Measurements from ENCODE around the gene LYSMD1.
A peak's percentile ranks its signal among the peaks of the same experiment; 100 is the strongest.

Gene LYSMD1

DNA sequence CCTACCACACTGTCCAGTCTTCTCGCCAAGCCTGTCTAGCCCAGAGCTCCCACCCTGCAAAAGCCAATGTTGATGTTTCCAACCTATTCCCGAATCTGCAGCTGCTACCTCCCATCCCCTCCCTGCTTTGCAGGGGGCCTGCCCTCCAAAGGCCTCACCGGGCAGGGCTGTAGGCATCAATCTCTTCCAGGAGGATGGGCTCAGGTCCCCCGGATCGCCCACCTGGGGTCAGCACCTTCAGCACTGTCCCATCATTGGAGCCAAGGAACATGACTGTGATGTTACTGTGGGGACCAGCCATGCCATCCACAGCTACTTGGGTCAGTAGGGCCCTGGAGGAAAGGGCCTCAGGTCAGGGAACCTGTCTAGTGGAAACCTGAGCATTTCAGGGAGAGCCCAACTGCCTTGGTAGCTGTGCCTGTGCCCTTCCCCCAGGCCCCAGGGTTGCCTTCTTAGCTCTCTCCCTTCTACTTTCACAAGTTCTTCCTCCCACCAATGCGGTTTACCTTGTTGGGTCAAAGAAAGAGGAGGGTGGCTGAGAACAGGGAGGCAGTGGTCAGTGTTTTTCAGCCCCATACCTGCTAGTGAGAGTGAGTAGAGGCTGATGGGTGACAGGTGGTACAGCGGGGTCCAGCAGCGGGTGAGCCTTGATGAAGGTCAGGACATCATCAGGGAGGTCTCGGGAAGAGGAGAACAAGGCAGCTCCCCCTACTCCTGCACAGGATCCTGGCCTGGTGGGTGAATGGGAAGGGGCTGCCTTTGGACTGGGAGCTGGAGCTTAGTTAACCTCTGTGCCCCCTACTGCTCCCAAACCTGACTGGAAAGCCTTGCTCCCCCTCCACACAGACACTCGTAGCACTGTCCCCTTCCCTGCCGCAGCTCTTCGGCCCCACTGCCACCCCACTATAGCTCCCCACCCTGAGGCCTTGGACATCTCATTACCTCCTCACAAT is 30.0 kb downstream of the LYSMD1 start:
- DNase-seq: no peak

DNA sequence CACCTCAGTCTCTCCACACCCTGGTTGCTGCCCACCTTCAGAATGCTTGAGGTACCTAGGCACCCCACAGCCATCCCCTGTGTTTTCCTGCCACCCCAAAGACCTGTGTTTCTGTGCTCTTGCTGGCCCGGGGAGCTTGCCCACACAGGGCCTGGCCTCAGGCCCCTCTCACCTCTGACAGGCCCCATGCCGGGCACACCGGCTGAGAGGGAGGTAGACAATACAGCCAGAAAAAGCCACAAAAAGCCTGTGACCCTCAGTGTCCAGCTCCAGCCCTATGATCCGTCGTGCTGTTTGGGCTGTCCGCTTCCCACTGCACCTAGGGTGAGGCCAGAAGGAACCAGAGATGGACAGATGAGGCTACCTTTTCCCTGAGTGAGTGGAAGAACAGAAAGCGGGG is 30.7 kb downstream of the LYSMD1 start:
- no peak for DNase-seq

DNA sequence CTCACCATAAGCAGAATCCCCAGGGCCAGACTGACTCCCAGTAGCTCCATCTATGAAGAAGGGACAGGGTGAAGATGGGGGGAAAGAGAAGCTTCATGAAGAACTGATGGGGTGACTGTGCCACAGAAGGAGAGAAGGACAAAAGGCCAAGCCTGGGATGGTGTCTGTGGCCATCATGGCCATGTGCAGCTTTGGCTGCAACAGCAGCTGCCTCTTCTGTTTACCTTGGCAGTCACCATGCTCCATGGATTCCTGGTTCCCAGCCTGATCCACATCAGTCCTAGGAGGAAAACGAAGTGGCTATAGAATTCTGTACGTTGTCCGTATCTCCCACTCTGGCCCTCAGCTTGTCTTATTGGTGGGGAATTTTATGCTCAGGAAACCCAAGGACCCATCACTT is 31.3 kb downstream of the LYSMD1 start:
- DNase-seq: no peak

DNA sequence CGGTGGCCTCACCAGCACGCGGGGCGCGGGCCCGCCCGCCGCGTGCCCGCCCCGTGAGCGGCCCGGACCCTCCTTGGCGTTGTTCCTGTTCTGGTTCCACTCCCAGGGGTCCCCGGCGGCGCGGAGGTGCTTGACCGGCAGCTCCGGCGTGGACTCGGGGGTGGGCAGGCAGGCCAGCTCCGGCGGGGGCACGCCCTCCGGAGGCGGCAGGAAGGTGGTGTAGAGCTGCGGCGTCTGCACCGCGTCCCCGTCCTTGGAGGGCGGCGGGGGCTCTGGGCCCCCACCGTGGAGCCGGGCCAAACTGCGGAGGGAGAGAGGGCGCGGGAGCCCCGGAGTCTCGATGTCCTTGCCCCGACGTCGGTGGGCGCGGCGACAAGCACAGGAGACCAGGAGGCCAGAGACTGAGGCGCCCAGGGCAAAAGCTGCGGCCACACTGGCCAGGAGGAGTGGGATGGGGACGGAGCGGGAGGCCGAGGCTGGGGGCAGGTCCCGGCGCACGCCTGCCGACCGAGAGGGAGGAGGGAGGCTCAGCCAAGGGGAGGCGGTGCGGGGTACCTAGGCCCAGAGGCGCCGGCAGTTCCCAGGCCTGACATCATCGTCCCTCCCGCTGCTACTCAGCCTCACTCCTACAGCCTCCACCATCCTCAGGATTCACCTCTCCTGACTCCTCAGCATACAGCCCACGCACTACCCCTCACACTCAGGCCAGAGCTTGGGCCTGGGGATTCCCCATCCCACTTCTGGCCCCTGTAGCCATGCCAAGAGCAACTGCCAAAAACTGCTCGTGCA is 32.5 kb downstream of the LYSMD1 start:
- DNase-seq: no peak

DNA sequence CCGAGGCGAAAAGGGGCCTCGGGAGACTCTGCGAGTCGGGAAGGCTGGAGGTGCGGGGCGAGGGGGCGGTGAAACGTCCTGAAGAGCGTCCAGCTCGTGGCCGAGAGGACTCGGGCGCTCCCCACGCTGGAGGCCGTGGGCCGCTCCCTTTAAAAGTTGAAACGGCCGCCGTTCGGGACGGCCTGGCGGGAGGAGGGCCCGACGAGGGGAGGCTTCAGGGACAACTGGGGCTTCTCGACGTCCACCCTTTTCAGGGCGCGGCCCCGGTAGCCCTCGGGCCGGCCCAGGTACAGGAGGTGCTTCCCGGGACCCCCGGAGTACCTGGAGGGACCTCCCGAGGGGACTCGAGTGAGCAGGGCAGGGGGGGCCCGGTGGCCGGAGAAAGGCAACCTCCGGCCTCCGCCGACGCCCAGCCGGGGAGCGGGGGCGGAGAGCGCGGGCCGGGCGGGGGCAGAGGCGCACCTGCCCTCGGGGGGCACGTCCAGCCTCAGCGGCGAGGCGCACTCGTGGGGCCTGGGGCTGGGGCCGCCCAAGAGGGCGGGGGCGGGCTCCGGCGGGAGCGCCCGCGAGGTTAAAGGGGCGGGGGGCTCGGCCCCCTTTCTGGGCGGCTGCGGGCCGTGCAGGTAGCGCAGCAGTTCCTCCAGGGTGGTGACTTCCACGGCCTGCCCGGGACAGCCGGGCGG is 33.2 kb downstream of the LYSMD1 start:
- no peak for DNase-seq

DNA sequence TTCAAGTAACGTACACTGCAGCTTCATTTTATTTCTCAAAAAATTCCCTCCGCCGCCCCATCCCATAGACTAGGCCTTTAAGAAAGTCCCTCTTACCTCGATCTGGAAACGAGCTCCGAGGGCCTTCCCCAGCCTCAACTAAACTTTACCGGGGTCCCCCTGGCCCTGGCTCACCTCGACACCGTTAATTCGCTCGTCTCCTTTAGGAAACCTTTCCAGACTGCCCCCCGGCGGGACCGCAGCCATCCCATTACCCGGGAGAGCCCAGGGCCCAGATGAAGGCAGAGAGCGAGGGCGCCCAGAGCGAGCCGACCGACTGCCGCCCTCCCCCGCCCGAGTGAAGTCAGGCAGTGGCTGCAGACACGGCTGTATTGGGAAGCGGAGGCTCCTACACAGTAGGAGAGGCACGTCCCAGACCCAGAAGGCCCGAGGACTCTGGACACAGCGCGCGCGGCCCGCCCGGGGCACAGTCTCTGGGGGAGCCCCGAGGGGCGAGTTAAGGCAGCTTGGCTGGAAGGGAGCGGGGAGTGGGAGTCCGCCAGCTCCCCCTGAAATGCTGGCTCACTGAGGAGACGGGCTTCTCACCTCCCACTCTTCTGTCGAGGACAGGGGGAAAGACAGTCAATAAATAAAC is 33.9 kb downstream of the LYSMD1 start:
- no peak for DNase-seq

DNA sequence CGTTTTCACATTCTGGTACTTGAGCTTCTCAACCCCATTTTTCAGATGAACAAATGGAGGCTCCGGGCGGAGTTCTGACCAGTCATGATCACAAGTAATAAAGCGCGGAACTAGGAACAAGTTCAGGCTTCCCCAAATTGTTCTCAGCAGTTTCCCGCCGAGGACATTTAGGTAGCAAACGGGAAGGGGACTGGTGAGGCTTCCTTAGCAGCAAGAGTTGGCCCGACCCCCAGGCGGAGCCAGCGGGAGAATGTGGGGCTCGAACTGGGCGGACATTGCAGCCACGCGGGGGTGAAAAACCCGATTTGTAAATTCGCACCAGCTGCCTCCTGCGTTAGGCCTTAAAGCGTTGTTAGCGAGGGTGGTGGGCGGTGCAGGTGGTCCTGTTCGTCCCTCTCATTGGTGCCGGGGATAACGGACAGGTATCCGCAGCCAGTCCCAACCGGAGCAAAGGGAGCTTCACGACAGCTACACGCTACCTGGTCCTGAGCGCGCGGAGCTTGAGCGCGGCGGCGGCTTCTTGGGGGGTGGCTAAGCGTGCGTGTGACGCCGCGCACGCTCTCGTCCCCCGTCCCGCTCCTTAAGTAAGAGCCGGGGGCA is 34.6 kb downstream of the LYSMD1 start:
- peak; percentile 65 for DNase-seq

DNA sequence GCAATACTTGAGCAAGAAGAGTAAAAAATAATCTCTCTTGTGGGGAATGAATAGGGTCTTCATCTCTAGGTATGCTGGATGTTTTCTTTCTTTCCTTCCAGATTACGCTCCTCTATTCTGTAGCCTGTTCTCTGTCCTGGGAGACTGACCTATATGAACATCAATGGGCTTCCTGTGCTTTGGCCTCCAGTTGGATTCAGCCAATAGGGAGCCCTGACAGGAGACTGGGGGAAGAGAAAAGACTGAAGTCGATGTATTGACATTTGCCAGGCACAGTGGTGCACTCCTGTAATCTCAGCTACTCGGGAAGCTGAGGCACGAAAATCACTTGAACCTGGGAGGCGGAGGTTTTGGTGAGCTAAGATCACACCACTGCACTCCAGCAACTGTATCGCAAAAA is 36.9 kb downstream of the LYSMD1 start:
- DNase-seq: no peak

DNA sequence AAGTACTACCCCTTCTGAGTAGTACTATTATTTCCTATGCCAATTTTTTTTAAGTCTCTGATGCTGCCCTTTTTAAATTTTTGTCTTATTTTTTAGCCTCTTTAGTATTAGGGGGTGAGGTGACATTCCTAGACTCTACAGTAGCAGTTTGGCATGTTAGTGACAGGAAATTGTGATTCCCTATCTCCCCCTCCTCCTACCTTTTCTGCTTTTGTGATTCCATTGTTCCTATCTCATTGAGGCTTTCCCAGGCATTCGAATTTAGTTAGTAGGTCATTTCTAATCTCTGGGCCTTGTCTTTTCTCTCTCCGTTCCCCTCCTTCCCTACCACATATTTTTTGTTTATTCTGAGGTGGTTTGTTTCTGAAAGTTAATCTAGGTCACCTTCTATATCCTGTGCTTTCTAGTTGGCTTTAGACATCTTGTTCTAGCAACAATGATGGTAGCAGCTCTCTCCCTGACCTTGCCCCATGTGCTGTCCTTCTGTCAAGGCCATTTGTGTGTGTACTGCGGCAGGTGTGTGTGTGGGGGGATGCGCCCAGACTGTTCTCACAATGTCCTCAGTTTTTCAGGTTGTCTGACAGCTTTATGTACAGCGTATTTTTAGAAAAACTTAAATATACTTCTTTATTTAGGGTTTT is 40.8 kb downstream of the LYSMD1 start:
- DNase-seq: no peak

DNA sequence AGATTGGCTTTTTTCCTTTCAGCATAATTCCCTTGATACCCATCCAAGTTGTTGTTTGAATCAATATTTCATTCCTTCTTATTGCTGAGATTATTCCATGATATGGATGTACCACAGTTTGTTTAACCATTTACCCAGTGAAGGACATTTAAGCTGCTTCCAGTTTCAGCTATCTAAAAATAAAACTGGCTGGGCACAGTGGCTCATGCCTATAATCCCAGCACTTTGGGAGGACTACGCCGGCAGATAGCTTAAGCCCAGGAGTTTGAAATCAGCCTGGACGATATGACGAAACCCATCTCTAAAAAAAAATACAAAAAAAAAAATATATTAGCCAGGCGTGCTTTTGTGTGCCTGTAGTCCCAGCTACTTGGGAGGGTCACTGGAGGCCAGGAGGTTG is 51.8 kb downstream of the LYSMD1 start:
- DNase-seq: no peak
